GM19238 (cell line): ENCODE results near the gene RASGEF1B.

Experiments used
- DNase-seq: peaks from one replicate; pipeline ENCODE4 v3.0.0; 2011; ENCODE audit warnings: low spot score; ENCODE audit not compliant: insufficient read length

RASGEF1B gene

GRCh38 chr4:81471588-81472280 is at the start of gene RASGEF1B:
TSS of gene RASGEF1B (minus strand) at chr4:81471907. CDS start at chr4:81459508, 12,399 bp downstream.
- peak; percentile 75 for DNase-seq

GRCh38 chr4:81519856-81520255 is 48.1 kb upstream of the RASGEF1B start:
- no peak for DNase-seq

- no peak for DNase-seq
Observed at GRCh38 chr4:81519427-81519773, 47.7 kb upstream of the RASGEF1B start.

GRCh38 chr4:81518762-81519426 is 47.2 kb upstream of the RASGEF1B start:
- no peak for DNase-seq

GRCh38 chr4:81516241-81516640 is 44.5 kb upstream of the RASGEF1B start:
- no peak for DNase-seq

- DNase-seq: no peak
Observed at GRCh38 chr4:81512757-81513501, 41.2 kb upstream of the RASGEF1B start.

GRCh38 chr4:81512001-81512756 is 40.5 kb upstream of the RASGEF1B start:
- DNase-seq: no peak

- DNase-seq: no peak
Observed at GRCh38 chr4:81510643-81511178, 39.0 kb upstream of the RASGEF1B start.

GRCh38 chr4:81509822-81510221 is 38.1 kb upstream of the RASGEF1B start:
- DNase-seq: no peak

GRCh38 chr4:81509191-81509590 is 37.5 kb upstream of the RASGEF1B start:
- no peak for DNase-seq

- DNase-seq: no peak
Observed at GRCh38 chr4:81508411-81509185, 36.9 kb upstream of the RASGEF1B start.

- no peak for DNase-seq
Observed at GRCh38 chr4:81507530-81507929, 35.8 kb upstream of the RASGEF1B start.

GRCh38 chr4:81506731-81507130 is 35.0 kb upstream of the RASGEF1B start:
- no peak for DNase-seq

GRCh38 chr4:81505726-81506125 is 34.0 kb upstream of the RASGEF1B start:
- no peak for DNase-seq

- no peak for DNase-seq
Observed at GRCh38 chr4:81505004-81505598, 33.4 kb upstream of the RASGEF1B start.

- DNase-seq: no peak
Observed at GRCh38 chr4:81504112-81505003, 32.7 kb upstream of the RASGEF1B start.

- no peak for DNase-seq
Observed at GRCh38 chr4:81503586-81503985, 31.9 kb upstream of the RASGEF1B start.

- no peak for DNase-seq
Observed at GRCh38 chr4:81502564-81502963, 30.9 kb upstream of the RASGEF1B start.

GRCh38 chr4:81499840-81500239 is 28.1 kb upstream of the RASGEF1B start:
- DNase-seq: no peak
